Body of pancreas (tissue), 4 donors: ENCODE results near the gene CYS1. TPM values are rescaled to one million over a fixed set of nuclear protein-coding genes. Genes with fewer than 3 reads are reported as not detected.

Experiments
- ATAC-seq: fragments of 150-250 bp; one replicate; pipeline ENCODE4 v1.9.1; 2016
- DNase-seq, 4 donors: peaks; one replicate each; pipeline ENCODE4 v3.0.0-alpha.2; 2019
- H3K27ac ChIP-seq, 4 donors: fragments of 200-600 bp; sonication (generic); 1 replicate in 3 of 4; 2 replicates in 1 of 4; pipeline versions ENCODE4 v1.5.1 to v1.6.1; 2016 to 2019; ENCODE audit warnings: mild to moderate bottlenecking in 1 of 4, mixed read lengths in 1 of 4, moderate library complexity in 1 of 4
- H3K27me3 ChIP-seq, 2 donors: fragments of 200-600 bp; sonication (generic); one replicate each; pipeline ENCODE4 v1.6.0; 2016; ENCODE audit warnings: mild to moderate bottlenecking in 1 of 2
- H3K36me3 ChIP-seq, 2 donors: fragments of 200-600 bp; sonication (generic); replicated peaks in 1 of 2; 2 replicates each; pipeline ENCODE4 v1.5.1; 2016; ENCODE audit warnings: low read depth in 2 of 2; ENCODE audit not compliant: insufficient read depth in 1 of 2
- H3K4me1 ChIP-seq: fragments of 200-600 bp; sonication (generic); one replicate; pipeline ENCODE4 v1.6.0; 2016
- H3K4me3 ChIP-seq, 2 donors: fragments of 200-600 bp; sonication (generic); 1 replicate in 1 of 2; 2 replicates in 1 of 2; pipeline ENCODE4 v1.5.1; 2016 to 2019
- H3K9me3 ChIP-seq, 3 donors: fragments of 200-600 bp; sonication (generic); 1 replicate in 2 of 3; 2 replicates in 1 of 3; pipeline ENCODE4 v1.5.1; 2016
- POLR2A ChIP-seq, 3 donors: fragments of 450-650 bp; IDR thresholded peaks; one replicate each; pipeline ENCODE4 v1.6.1; 2016; ENCODE audit warnings: antibody characterized with exemption in 3 of 3, mild to moderate bottlenecking in 2 of 3
- WGBS, 2 donors: methylation state at CpG; one replicate each; pipeline ENCODE4 v1.1.5; 2017; 5-methylcytosine and 5-hydroxymethylcytosine counted together
- intact Hi-C: fragments of 100-400 bp; cut with DNase I; formaldehyde crosslinking; loops from one replicate; pipeline ENCODE4 v1.15.1; 2023
- total RNA-seq, 2 donors: library from RNA; depleted of rRNA; stranded (reverse); fragments of >200 nt; gene quantifications; one replicate each; pipeline ENCODE4 v1.1.0, GENCODE V29; 2016
- TF ChIP-seq, protein P1 (sequence below), 7 experiments: fragments of 450-650 bp in 4 of 7; fragments of 200-600 bp in 3 of 7; sonication (generic) in 3 of 7; IDR thresholded peaks; one replicate each; pipeline ENCODE4 v1.5.1; 2016 to 2019; ENCODE audit warnings: antibody characterized with exemption in 7 of 7

Gene CYS1
- total RNA-seq, 2 donors from 2014 or later: 30.4 to 36.6 TPM

- 84% methylated on average over 6 of the region's 6 CpGs for WGBS, 2 donors
Observed at GRCh38 chr2:10125842-10126631, 45.8 kb upstream of the CYS1 start.

DNA sequence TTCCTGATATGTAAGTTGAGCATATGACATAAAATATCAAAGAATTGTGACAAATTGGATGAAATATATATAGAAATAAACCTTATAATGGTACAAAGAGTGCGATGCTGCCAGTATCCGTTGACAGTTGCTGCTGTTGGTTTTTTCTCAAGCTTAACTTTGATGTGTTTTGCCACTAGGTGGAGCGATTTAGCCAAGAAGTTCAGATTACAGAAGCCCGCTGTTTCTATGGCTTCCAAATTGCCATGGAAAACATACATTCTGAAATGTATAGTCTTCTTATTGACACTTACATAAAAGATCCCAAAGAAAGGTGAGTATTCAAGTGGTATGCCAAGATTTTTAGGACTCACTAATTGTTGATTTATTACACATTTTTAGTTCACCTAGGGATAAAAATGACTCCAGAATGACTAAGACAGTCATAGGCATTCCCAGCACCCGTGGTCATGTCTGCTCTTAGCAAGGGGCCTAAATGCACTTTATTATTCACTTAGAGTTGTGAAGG, 44.4 kb upstream of the CYS1 start:
- Histone ChIP-seq H3K36me3 (no peaks in the 10 kb centered on the region), H3K4me3 (no peak overlapping the region), H3K27ac (no peak overlapping the region), H3K27me3 (no peaks in the 10 kb centered on the region), H3K9me3 (no peaks in the 10 kb centered on the region), H3K4me1 (peaks cover 37% of the 10 kb centered on the region)
- intact Hi-C loops: loop anchor here (5.0 kb wide), 1 partner anchor 313 kb away; no protein-coding TSS in a partner anchor
- 11 to 17% methylated on average over 5 of the region's 5 CpGs for WGBS, 2 donors
- TF ChIP-seq POLR2A (IDR thresholded peaks at IDR 0.05): no peak
- TF ChIP-seq, protein P1, sequence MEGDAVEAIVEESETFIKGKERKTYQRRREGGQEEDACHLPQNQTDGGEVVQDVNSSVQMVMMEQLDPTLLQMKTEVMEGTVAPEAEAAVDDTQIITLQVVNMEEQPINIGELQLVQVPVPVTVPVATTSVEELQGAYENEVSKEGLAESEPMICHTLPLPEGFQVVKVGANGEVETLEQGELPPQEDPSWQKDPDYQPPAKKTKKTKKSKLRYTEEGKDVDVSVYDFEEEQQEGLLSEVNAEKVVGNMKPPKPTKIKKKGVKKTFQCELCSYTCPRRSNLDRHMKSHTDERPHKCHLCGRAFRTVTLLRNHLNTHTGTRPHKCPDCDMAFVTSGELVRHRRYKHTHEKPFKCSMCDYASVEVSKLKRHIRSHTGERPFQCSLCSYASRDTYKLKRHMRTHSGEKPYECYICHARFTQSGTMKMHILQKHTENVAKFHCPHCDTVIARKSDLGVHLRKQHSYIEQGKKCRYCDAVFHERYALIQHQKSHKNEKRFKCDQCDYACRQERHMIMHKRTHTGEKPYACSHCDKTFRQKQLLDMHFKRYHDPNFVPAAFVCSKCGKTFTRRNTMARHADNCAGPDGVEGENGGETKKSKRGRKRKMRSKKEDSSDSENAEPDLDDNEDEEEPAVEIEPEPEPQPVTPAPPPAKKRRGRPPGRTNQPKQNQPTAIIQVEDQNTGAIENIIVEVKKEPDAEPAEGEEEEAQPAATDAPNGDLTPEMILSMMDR (IDR thresholded peaks at IDR 0.05): peak; percentile 56 to 75 (median 71)
- ATAC-seq (no peak), DNase-seq (peak; percentile 46 to 68 (median 52))

More at GRCh38 chr2:10125842-10126631, 45.8 kb upstream of the CYS1 start:
- Histone ChIP-seq H3K27ac (no peak overlapping the region), H3K4me1 (peaks cover 28% of the 10 kb centered on the region), H3K9me3 (no peaks in the 10 kb centered on the region), H3K27me3 (no peaks in the 10 kb centered on the region), H3K4me3 (no peak overlapping the region), H3K36me3 (no peaks in the 10 kb centered on the region)
- intact Hi-C loops: loop anchor here (5.0 kb wide), 1 partner anchor 311 kb away; no protein-coding TSS in a partner anchor
- ATAC-seq (no peak), DNase-seq (no peak)
- TF ChIP-seq POLR2A (IDR thresholded peaks at IDR 0.05): no peak
- TF ChIP-seq, protein P1 (IDR thresholded peaks at IDR 0.05): no peak

- intact Hi-C loops: no loop called here
- TF ChIP-seq, protein P1 (IDR thresholded peaks at IDR 0.05): no peak
- TF ChIP-seq POLR2A (IDR thresholded peaks at IDR 0.05): no peak
- no peaks in the 10 kb centered on the region for H3K27me3 ChIP-seq
- H3K27ac ChIP-seq: no peak overlapping the region
- H3K9me3 ChIP-seq: no peaks in the 10 kb centered on the region
- DNase-seq (no peak), ATAC-seq (no peak)
- WGBS, 2 donors: 36 to 46% methylated on average over 18 of the region's 18 CpGs
- no peaks in the 10 kb centered on the region for H3K36me3 ChIP-seq
- no peak overlapping the region for H3K4me3 ChIP-seq
- peaks cover 40% of the 10 kb centered on the region for H3K4me1 ChIP-seq
Observed at GRCh38 chr2:10123281-10123680, 43.1 kb upstream of the CYS1 start.

GRCh38 chr2:10122500-10123280, 42.5 kb upstream of the CYS1 start, which contains the start of gene RRM2:
Gene RRM2, plus strand, starts transcription at chr2:10122739. Its CDS starts 60 bp downstream, at chr2:10122799.
- ATAC-seq: peak; percentile 75
- Histone ChIP-seq H3K4me3 (peak within 1 kb of the TSS in 1 of 2 donors; percentile 28), H3K27me3 (no peaks in the 10 kb centered on the region), H3K4me1 (peaks cover 40% of the 10 kb centered on the region), H3K36me3 (no peaks in the 10 kb centered on the region), H3K27ac (peak within 1 kb of the TSS in 2 of 4 donors; percentile 15 to 88), H3K9me3 (no peaks in the 10 kb centered on the region)
- TF ChIP-seq POLR2A (IDR thresholded peaks at IDR 0.05): peak in 1 of 3 donors; percentile 10
- TF ChIP-seq, protein P1 (IDR thresholded peaks at IDR 0.05): no peak
- 4 to 10% methylated on average over 32 to 77 of the region's 81 CpGs for WGBS, 2 donors
- DNase-seq: peak; percentile 89 to 93 (median 92)
- intact Hi-C loops: no loop called here
